H1 (cell line): ENCODE measurements around the gene MSI2. TPM values are rescaled to one million over a fixed set of nuclear protein-coding genes. Genes with fewer than 3 reads are reported as not detected.
A peak's percentile ranks its signal among the peaks of the same experiment; 100 is the strongest.

Source experiments
- CTCF ChIA-PET: fragments of 300-600 bp; sonication (Branson Sonifier 250); formaldehyde crosslinking; loops from one replicate; lab custom pipeline; 2021; ENCODE audit not compliant: partially characterized antibody; lab: Charles Lee
- POLR2A ChIA-PET: fragments of 300-600 bp; sonication (Branson Sonifier 250); formaldehyde crosslinking; loops from one replicate; lab custom pipeline; 2021; ENCODE audit warnings: inconsistent platforms; ENCODE audit not compliant: partially characterized antibody; lab: Charles Lee
- DNase-seq, 2 experiments: peaks; one replicate each; pipeline versions ENCODE4 v3.0.0 to v3.0.0-alpha.2; 2010 to 2022; ENCODE audit warnings: low spot score in 2 of 2, low read depth in 1 of 2, mixed read lengths in 1 of 2
- FAIRE-seq: peaks from 2 replicates; lab custom pipeline; 2011; peaks lifted over from hg19 to GRCh38; lab: Jason Lieb, UNC
- H2AFZ ChIP-seq: 2 replicates; pipeline ENCODE4 v1.8.1; 2012; ENCODE audit warnings: low read length, inconsistent platforms
- H2AK5ac ChIP-seq: 2 replicates; pipeline ENCODE4 v1.6.1; 2013; ENCODE audit warnings: low read depth, low read length
- H2BK120ac ChIP-seq: replicated peaks from 2 replicates; pipeline ENCODE3; 2013; ENCODE audit warnings: low read depth, low read length, inconsistent platforms
- H2BK12ac ChIP-seq: 2 replicates; pipeline ENCODE4 v1.6.1; 2013; ENCODE audit warnings: low read depth, low read length
- H2BK15ac ChIP-seq: 2 replicates; pipeline ENCODE4 v1.6.1; 2013; ENCODE audit warnings: low read length
- H2BK20ac ChIP-seq: 2 replicates; pipeline ENCODE4 v1.6.1; 2013; ENCODE audit warnings: low read length
- H2BK5ac ChIP-seq: 2 replicates; pipeline ENCODE4 v1.6.1; 2013; ENCODE audit warnings: low read depth, low read length
- H3K14ac ChIP-seq: 2 replicates; pipeline ENCODE4 v1.6.1; 2013; ENCODE audit warnings: inconsistent platforms; ENCODE audit not compliant: insufficient read length
- H3K18ac ChIP-seq: 2 replicates; pipeline ENCODE4 v1.6.1; 2013; ENCODE audit warnings: low read length; ENCODE audit errors: extremely low read depth
- H3K23ac ChIP-seq: 2 replicates; pipeline ENCODE4 v1.6.1; 2013; ENCODE audit warnings: inconsistent platforms; ENCODE audit not compliant: insufficient read length
- H3K23me2 ChIP-seq: 2 replicates; pipeline ENCODE4 v1.6.1; 2013; ENCODE audit warnings: low read depth, low read length
- H3K27ac ChIP-seq: 2 replicates; pipeline ENCODE4 v1.6.1; 2011; ENCODE audit warnings: low read depth, low read length, inconsistent platforms
- H3K27me3 ChIP-seq, 4 experiments: replicated peaks in 1 of 4; 1 replicate in 1 of 4; 2 replicates in 3 of 4; pipeline versions ENCODE4 v1.6.1 to v1.8.1; 2011 to 2013; ENCODE audit warnings: low read length in 3 of 4, mild to moderate bottlenecking in 3 of 4, inconsistent platforms in 2 of 4, mixed read lengths in 2 of 4, moderate library complexity in 1 of 4; ENCODE audit not compliant: control insufficient read depth in 3 of 4, insufficient read depth in 3 of 4; ENCODE audit errors: extremely low read depth in 1 of 4
- H3K36me3 ChIP-seq, 4 experiments: 2 replicates each; pipeline versions ENCODE4 v1.6.1 to v1.8.1; 2011 to 2013; ENCODE audit warnings: mild to moderate bottlenecking in 4 of 4, low read length in 3 of 4, moderate library complexity in 2 of 4, control low read depth in 1 of 4, inconsistent platforms in 1 of 4; ENCODE audit not compliant: insufficient read depth in 4 of 4, control insufficient read depth in 2 of 4
- H3K4ac ChIP-seq: replicated peaks from 2 replicates; pipeline ENCODE3; 2013; ENCODE audit warnings: low read length, low read depth, mixed read lengths, inconsistent platforms; ENCODE audit not compliant: insufficient read length
- H3K4me1 ChIP-seq, 4 experiments: replicated peaks in 1 of 4; 1 replicate in 1 of 4; 2 replicates in 3 of 4; pipeline versions ENCODE4 v1.6.1 to v1.8.1; 2011 to 2013; ENCODE audit warnings: low read length in 3 of 4, inconsistent platforms in 2 of 4, mixed read lengths in 1 of 4; ENCODE audit not compliant: insufficient read depth in 4 of 4, control insufficient read depth in 3 of 4
- H3K4me2 ChIP-seq, 2 experiments: 2 replicates each; pipeline versions ENCODE4 v1.6.1 to v1.8.1; 2011 to 2013; ENCODE audit warnings: low read depth in 2 of 2, low read length in 2 of 2, control low read depth in 1 of 2, inconsistent platforms in 1 of 2, mild to moderate bottlenecking in 1 of 2; ENCODE audit not compliant: insufficient read depth in 1 of 2
- H3K4me3 ChIP-seq, 4 experiments: fragments of 200-600, 300-600 bp in 1 of 4; sonication (generic), shearing (Covaris generic), sonication (Bioruptor Twin) in 1 of 4; 2 replicates each; pipeline versions ENCODE4 v1.5.1 to v1.8.1; 2011 to 2016; ENCODE audit warnings: low read length in 4 of 4, low read depth in 3 of 4, control low read depth in 2 of 4, inconsistent platforms in 2 of 4, mild to moderate bottlenecking in 2 of 4, mixed read lengths in 1 of 4, moderate library complexity in 1 of 4; ENCODE audit not compliant: insufficient read depth in 2 of 4; ENCODE audit errors: extremely low read depth in 1 of 4
- H3K56ac ChIP-seq: replicated peaks from 2 replicates; pipeline ENCODE3; 2013; ENCODE audit warnings: low read depth, mild to moderate bottlenecking, mixed read lengths, low read length, inconsistent platforms; ENCODE audit not compliant: insufficient read length
- H3K79me1 ChIP-seq: 2 replicates; pipeline ENCODE4 v1.6.1; 2013; ENCODE audit warnings: low read depth, low read length, control low read depth
- H3K79me2 ChIP-seq, 2 experiments: 2 replicates each; pipeline versions ENCODE4 v1.6.1 to v1.8.1; 2012 to 2013; ENCODE audit warnings: low read length in 2 of 2, mild to moderate bottlenecking in 2 of 2, inconsistent platforms in 1 of 2; ENCODE audit not compliant: insufficient read depth in 2 of 2, control insufficient read depth in 1 of 2
- H3K9ac ChIP-seq, 4 experiments: replicated peaks in 1 of 4; 1 replicate in 1 of 4; 2 replicates in 3 of 4; pipeline versions ENCODE4 v1.6.1 to v1.8.1; 2011 to 2013; ENCODE audit warnings: low read depth in 3 of 4, low read length in 3 of 4, control low read depth in 2 of 4, mild to moderate bottlenecking in 2 of 4, moderate library complexity in 2 of 4, inconsistent platforms in 1 of 4; ENCODE audit errors: extremely low read depth in 1 of 4
- H3K9me3 ChIP-seq, 2 experiments: 2 replicates each; pipeline versions ENCODE4 v1.6.1 to v1.8.1; 2012 to 2013; ENCODE audit warnings: mild to moderate bottlenecking in 2 of 2, moderate library complexity in 2 of 2, control low read depth in 1 of 2, inconsistent platforms in 1 of 2, low read depth in 1 of 2, low read length in 1 of 2, mixed read lengths in 1 of 2; ENCODE audit not compliant: insufficient read depth in 2 of 2
- H4K20me1 ChIP-seq, 2 experiments: replicated peaks in 1 of 2; 2 replicates each; pipeline versions ENCODE3 to v1.8.1; 2011 to 2013; ENCODE audit warnings: inconsistent platforms in 2 of 2, low read length in 2 of 2, mild to moderate bottlenecking in 1 of 2; ENCODE audit not compliant: insufficient read depth in 2 of 2, control insufficient read depth in 1 of 2
- H4K5ac ChIP-seq: 2 replicates; pipeline ENCODE4 v1.6.1; 2013; ENCODE audit warnings: low read length, low read depth, mixed read lengths, inconsistent platforms; ENCODE audit not compliant: insufficient read length
- H4K8ac ChIP-seq: 2 replicates; pipeline ENCODE4 v1.8.0; 2013; ENCODE audit warnings: mild to moderate bottlenecking, moderate library complexity, low read length, inconsistent platforms; ENCODE audit not compliant: insufficient read depth; ENCODE audit errors: extremely low read depth
- H4K91ac ChIP-seq: replicated peaks from 2 replicates; pipeline ENCODE3; 2013; ENCODE audit warnings: low read length, mixed read lengths, inconsistent platforms; ENCODE audit not compliant: insufficient read length
- BACH1 ChIP-seq: IDR thresholded peaks from 2 replicates; pipeline ENCODE4 v1.6.1; 2012; ENCODE audit warnings: low read length, improper control_type of control experiment
- CTBP2 ChIP-seq: IDR thresholded peaks from 2 replicates; pipeline ENCODE4 v1.7.0; 2011; ENCODE audit warnings: borderline replicate concordance, mild to moderate bottlenecking, moderate library complexity, mixed read lengths, low read length; ENCODE audit not compliant: insufficient read depth, insufficient read length
- FOSL1 ChIP-seq: IDR thresholded peaks from 2 replicates; pipeline ENCODE4 v1.6.1; 2011; ENCODE audit warnings: mild to moderate bottlenecking, low read depth, low read length, moderate library complexity; ENCODE audit not compliant: insufficient read depth
- KDM1A ChIP-seq: fragments of 200-600, 300-600 bp; sonication (generic); IDR thresholded peaks from 2 replicates; pipeline ENCODE4 v1.7.1; 2016; ENCODE audit warnings: mild to moderate bottlenecking, low read length, borderline replicate concordance
- SIN3A ChIP-seq, 2 experiments: IDR thresholded peaks in 1 of 2; conservative IDR thresholded peaks in 1 of 2; 2 replicates each; pipeline ENCODE4 v1.6.1; 2011 to 2012; ENCODE audit warnings: low read length in 2 of 2, improper control_type of control experiment in 1 of 2, low read depth in 1 of 2, mild to moderate bottlenecking in 1 of 2
- TEAD4 ChIP-seq: IDR thresholded peaks from 2 replicates; pipeline ENCODE4 v1.6.1; 2012; ENCODE audit warnings: low read depth, low read length, inconsistent platforms, mixed read lengths
- WGBS, 2 experiments: shearing (Covaris generic) in 1 of 2; methylation state at CpG; one replicate each; pipeline versions ENCODE4 v1.1.6 to v1.1.7; 2013 to 2015; ENCODE audit warnings: low lambda C conversion rate in 2 of 2, mixed read lengths in 2 of 2, inconsistent platforms in 1 of 2, low coverage in 1 of 2, missing lambda C conversion rate in 1 of 2; ENCODE audit not compliant: insufficient replicate concordance in 2 of 2, insufficient coverage in 1 of 2, insufficient read length in 1 of 2; ENCODE audit errors: extremely low coverage in 1 of 2, missing lambda C conversion rate in 1 of 2; 5-methylcytosine and 5-hydroxymethylcytosine counted together
- polyA plus RNA-seq, 7 experiments: library from polyadenylated mRNA; depleted of rRNA in 3 of 7; stranded (reverse) in 5 of 7; unstranded in 2 of 7; fragments of >200 nt in 5 of 7; fragments of 200-250 nt in 2 of 7; gene quantifications; 1 replicate in 5 of 7; 2 replicates in 1 of 7; 4 replicates in 1 of 7; pipeline versions ENCODE4 v1.2.1 to v1.2.3, GENCODE V29; 2011 to 2013; ENCODE audit warnings: missing spikeins in 2 of 7, mixed read lengths in 2 of 7
- total RNA-seq: library from RNA; stranded (reverse); fragmentation: NEBNext Ultra II Directional; extraction: Animal tissue kit (Norgen Biotek cat#: 25700); gene quantifications from 2 replicates; pipeline ENCODE4 v1.2.1, GENCODE V29; 2021
- TF ChIP-seq, protein P1 (sequence below): IDR thresholded peaks from 2 replicates; pipeline ENCODE4 v1.6.1; 2011; ENCODE audit warnings: low read length, improper control_type of control experiment

The MSI2 gene
- total and polyA plus RNA-seq, 2 of the 8 experiments (the other 6 are each of a cell fraction or from before 2014, with no cell fraction given) = 36.7 to 80.6 TPM

DNA sequence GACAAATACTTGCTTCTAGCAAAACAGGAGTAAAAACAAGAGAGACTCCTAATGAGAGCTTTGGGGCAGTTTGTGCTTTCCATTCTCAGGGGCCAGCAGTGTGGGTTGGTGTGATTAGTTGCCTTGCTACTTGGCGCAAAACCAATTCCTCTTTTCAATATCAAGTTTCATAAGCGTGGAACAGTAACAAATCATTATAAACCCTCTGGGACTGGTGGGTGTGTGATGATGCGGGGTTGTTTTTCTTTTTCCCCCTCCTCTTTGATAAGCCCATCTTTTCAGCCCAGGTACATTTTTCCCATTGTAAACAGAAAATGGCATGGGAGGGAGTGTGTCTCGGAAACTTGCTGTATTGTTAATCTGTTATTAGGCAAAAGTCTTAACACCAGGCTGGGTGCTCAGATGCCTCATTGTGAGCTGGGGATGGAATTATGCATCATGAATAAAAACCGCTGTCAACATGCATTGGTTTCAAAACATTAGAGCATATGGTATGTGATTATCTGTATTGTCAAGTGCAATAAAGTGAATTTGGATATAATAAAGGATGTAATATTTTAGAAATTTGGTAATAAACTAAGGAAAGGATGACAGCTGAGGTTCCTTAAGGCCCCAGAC lies 322.4 kb downstream of the MSI2 start:
- Histone ChIP-seq H3K4me2 (0 out of 4 replicates have a peak overlapping the region, but pooled peaks of 1 of the 2 experiments have one; percentile 62), H3K9ac (no peak overlapping the region; a peak in 1 of 7 replicates), H3K23me2 (no peaks in the 10 kb centered on the region), H2BK20ac (no peak overlapping the region), H3K79me1 (no peaks in the 10 kb centered on the region), H3K79me2 (0 out of 4 replicates have a peak, but pooled peaks cover 0 to 2% of the 10 kb centered on the region in 2 experiments), H4K5ac (no peak overlapping the region), H4K20me1 (no peaks in the 10 kb centered on the region), H2AK5ac (no peak overlapping the region), H2BK15ac (no peak overlapping the region), H3K23ac (no peak overlapping the region), H2BK5ac (no peak overlapping the region), H3K4ac (no peak overlapping the region), H3K27me3 (no peaks in the 10 kb centered on the region), H3K27ac (no peak overlapping the region), H3K36me3 (no peaks in the 10 kb centered on the region), H2AFZ (no peak overlapping the region), H2BK12ac (no peak overlapping the region), H3K4me1 (peaks cover 0 to 14% (median 2%) of the 10 kb centered on the region in 4 experiments; a peak in 3 of 7 replicates), H3K14ac (no peak overlapping the region), H3K9me3 (no peaks in the 10 kb centered on the region), H3K18ac (no peak overlapping the region), H3K56ac (no peak overlapping the region), H4K91ac (no peak overlapping the region), H4K8ac (no peak overlapping the region), H2BK120ac (no peak overlapping the region), H3K4me3 (no peak overlapping the region)
- ChIA-PET POLR2A (no interaction called here), CTCF (interaction anchor here (1.2 to 2.5 kb wide), 7 partner anchors 8 to 336 kb away, joined by 3 to 10 read pairs (median 5); no protein-coding TSS in a partner anchor)
- FAIRE-seq (no peak), DNase-seq (no peak)
- WGBS, 2 experiments = 89% methylated on average over 5 of the region's 5 CpGs; no CpG with 5 or more reads in 1 of the 2 experiments
- TF ChIP-seq FOSL1 = no peak
- TF ChIP-seq CTBP2 = no peak
- TF ChIP-seq BACH1 = no peak
- no peak for TF ChIP-seq KDM1A
- no peak for TF ChIP-seq TEAD4
- TF ChIP-seq, protein P1, sequence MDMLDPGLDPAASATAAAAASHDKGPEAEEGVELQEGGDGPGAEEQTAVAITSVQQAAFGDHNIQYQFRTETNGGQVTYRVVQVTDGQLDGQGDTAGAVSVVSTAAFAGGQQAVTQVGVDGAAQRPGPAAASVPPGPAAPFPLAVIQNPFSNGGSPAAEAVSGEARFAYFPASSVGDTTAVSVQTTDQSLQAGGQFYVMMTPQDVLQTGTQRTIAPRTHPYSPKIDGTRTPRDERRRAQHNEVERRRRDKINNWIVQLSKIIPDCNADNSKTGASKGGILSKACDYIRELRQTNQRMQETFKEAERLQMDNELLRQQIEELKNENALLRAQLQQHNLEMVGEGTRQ = no peak
- TF ChIP-seq SIN3A (conservative IDR thresholded peaks at IDR 0.05 in 1 of 2, IDR thresholded peaks at IDR 0.05 in 1 of 2; ENCODE audit: low read depth in 1 of 2, low read length in 2 of 2) = no peak
